ENCODE data around the gene NAA25. TPM values are rescaled to one million over a fixed set of nuclear protein-coding genes. Genes with fewer than 3 reads are reported as not detected.

NAA25 gene
- total and polyA plus RNA-seq, 2 experiments from 2014 or later: 18.7 to 19.1 TPM

DNA sequence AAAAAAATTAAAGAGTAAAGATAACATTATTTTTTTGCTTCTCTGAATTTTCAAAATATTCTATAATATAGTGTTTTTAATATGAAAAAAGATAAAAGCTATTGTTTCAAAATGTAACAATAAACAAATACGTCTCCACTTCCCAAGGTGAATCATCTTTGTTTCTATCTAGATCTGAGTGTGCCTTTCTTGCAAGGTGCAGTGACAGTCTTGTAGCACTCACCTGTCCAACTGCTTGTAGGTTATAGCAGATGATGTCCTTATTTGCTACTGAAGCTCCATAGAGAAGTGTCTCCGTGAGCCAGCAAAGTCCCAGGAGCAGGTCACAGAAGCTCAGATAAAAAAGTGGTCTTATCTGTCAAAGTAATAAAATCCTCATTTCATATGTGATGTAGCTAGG is 117.0 kb downstream of the NAA25 start:
- no peaks in the 10 kb centered on the region for H3K27me3 ChIP-seq
- no peak overlapping the region for H2AFZ ChIP-seq
- H3K4me3 ChIP-seq: no peak overlapping the region
- H3K27ac ChIP-seq: no peak overlapping the region
- TF ChIP-seq EZH2 (IDR thresholded peaks at IDR 0.05; ENCODE audit: borderline replicate concordance) (no peak), EZH2phosphoT487 (IDR thresholded peaks at IDR 0.05; ENCODE audit: low read depth, severe bottlenecking, unreplicated experiment) (no peak)
- TF ChIP-seq, protein P1, sequence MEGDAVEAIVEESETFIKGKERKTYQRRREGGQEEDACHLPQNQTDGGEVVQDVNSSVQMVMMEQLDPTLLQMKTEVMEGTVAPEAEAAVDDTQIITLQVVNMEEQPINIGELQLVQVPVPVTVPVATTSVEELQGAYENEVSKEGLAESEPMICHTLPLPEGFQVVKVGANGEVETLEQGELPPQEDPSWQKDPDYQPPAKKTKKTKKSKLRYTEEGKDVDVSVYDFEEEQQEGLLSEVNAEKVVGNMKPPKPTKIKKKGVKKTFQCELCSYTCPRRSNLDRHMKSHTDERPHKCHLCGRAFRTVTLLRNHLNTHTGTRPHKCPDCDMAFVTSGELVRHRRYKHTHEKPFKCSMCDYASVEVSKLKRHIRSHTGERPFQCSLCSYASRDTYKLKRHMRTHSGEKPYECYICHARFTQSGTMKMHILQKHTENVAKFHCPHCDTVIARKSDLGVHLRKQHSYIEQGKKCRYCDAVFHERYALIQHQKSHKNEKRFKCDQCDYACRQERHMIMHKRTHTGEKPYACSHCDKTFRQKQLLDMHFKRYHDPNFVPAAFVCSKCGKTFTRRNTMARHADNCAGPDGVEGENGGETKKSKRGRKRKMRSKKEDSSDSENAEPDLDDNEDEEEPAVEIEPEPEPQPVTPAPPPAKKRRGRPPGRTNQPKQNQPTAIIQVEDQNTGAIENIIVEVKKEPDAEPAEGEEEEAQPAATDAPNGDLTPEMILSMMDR (IDR thresholded peaks at IDR 0.05; ENCODE audit: poor library complexity): no peak
- no peaks in the 10 kb centered on the region for H3K4me1 ChIP-seq (ENCODE audit: insufficient read depth)
- no peaks in the 10 kb centered on the region for H3K79me2 ChIP-seq
- no peaks in the 10 kb centered on the region for H4K20me1 ChIP-seq (ENCODE audit: insufficient read depth, poor library complexity, severe bottlenecking)
- H3K9me3 ChIP-seq (ENCODE audit: low read depth): no peaks in the 10 kb centered on the region
- DNase-seq (ENCODE audit: low spot score): no peak
- H3K4me2 ChIP-seq: no peak overlapping the region
- H3K36me3 ChIP-seq (replicated peaks; ENCODE audit: insufficient read depth, low read depth): no peaks in the 10 kb centered on the region
- no peaks in the 10 kb centered on the region for H3K9me2 ChIP-seq (replicated peaks; ENCODE audit: insufficient read depth)
- 79% methylated on average over 2 of the region's 2 CpGs for WGBS (ENCODE audit: low lambda C conversion rate, missing lambda C conversion rate)

DNA sequence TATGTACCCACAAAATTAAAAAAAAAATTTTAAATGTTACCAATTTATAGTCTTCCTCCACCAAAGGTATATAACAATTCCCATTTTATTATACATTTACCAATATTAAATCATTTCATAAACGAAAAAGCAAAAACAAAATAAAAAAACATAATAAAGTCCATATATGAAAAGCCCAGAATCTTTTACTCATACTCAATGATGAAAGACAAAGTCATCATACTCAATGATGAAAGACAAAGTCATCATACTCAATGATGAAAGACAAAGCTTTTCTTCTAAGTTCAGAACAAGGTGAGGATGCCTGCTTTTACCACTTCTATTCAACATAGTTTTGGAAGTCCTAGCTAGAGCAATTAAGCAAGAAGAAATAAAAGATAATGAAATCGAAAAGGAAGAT is 123.8 kb downstream of the NAA25 start:
- Histone ChIP-seq H3K9me3 (ENCODE audit: low read depth) (no peaks in the 10 kb centered on the region), H3K27me3 (no peaks in the 10 kb centered on the region), H3K27ac (no peak overlapping the region), H3K4me1 (ENCODE audit: insufficient read depth) (no peaks in the 10 kb centered on the region), H2AFZ (no peak overlapping the region), H3K79me2 (no peaks in the 10 kb centered on the region), H3K36me3 (replicated peaks; ENCODE audit: insufficient read depth, low read depth) (no peaks in the 10 kb centered on the region), H3K4me2 (no peak overlapping the region), H4K20me1 (ENCODE audit: insufficient read depth, poor library complexity, severe bottlenecking) (no peaks in the 10 kb centered on the region), H3K4me3 (no peak overlapping the region), H3K9me2 (replicated peaks; ENCODE audit: insufficient read depth) (no peaks in the 10 kb centered on the region)
- DNase-seq (ENCODE audit: low spot score): no peak
- 90% methylated on average over 2 of the region's 2 CpGs for whole genome bisulfite sequencing (ENCODE audit: low lambda C conversion rate, missing lambda C conversion rate)
- no peak for TF ChIP-seq EZH2phosphoT487 (IDR thresholded peaks at IDR 0.05; ENCODE audit: low read depth, severe bottlenecking, unreplicated experiment)
- TF ChIP-seq, protein P1 (IDR thresholded peaks at IDR 0.05; ENCODE audit: poor library complexity): no peak

DNA sequence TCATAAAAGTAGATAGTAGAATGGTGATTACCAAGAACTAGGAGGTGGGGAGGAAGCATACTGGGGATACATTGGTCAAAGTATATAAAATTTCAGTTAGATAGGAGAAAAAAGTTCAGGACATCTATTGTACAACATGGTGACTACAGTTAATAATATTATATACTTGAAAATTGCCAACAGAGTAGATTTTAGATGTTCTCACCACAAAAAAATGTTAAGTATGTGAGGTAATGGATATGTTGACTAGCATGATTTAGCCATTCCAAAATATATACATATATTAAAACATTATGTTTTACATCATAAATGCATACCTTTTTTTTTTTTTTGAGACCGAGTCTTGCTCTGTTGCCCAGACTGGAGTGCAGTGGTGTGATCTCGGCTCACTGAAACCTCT is 126.6 kb downstream of the NAA25 start:
- no peak for DNase-seq (ENCODE audit: low spot score)
- TF ChIP-seq EZH2 (IDR thresholded peaks at IDR 0.05; ENCODE audit: borderline replicate concordance): no peak
- TF ChIP-seq, protein P1 (IDR thresholded peaks at IDR 0.05; ENCODE audit: poor library complexity): no peak
- Histone ChIP-seq H3K27ac (no peak overlapping the region), H3K27me3 (no peaks in the 10 kb centered on the region), H3K9me2 (replicated peaks; ENCODE audit: insufficient read depth) (no peaks in the 10 kb centered on the region), H4K20me1 (ENCODE audit: insufficient read depth, poor library complexity, severe bottlenecking) (no peaks in the 10 kb centered on the region), H3K4me3 (no peak overlapping the region), H3K9me3 (ENCODE audit: low read depth) (no peaks in the 10 kb centered on the region), H3K36me3 (replicated peaks; ENCODE audit: insufficient read depth, low read depth) (no peaks in the 10 kb centered on the region), H3K79me2 (no peaks in the 10 kb centered on the region), H2AFZ (no peak overlapping the region), H3K4me1 (ENCODE audit: insufficient read depth) (no peaks in the 10 kb centered on the region), H3K4me2 (no peak overlapping the region)
- WGBS (ENCODE audit: low lambda C conversion rate, missing lambda C conversion rate): 95% methylated on average over 2 of the region's 2 CpGs

DNA sequence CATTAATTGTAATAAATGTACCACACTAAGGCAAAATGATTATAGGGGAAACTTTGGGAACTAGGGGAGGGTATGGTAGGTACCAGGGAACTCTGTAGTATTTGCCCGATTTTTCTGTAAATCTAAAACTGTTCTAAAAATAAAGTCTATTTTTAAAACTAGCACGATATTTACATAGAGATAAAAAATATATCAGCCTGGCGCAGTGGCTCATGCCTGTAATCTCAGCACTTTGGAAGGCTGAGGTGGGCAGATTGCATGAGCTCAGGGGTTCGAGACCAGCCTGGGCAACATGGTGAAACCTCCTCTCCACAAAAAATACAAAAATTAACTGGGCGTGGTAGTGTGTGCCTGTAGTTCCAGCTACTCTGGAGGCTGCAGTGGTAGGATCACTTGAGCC is 128.0 kb downstream of the NAA25 start:
- Histone ChIP-seq H3K4me2 (no peak overlapping the region), H3K9me2 (replicated peaks; ENCODE audit: insufficient read depth) (no peaks in the 10 kb centered on the region), H3K79me2 (no peaks in the 10 kb centered on the region), H3K4me1 (ENCODE audit: insufficient read depth) (no peaks in the 10 kb centered on the region), H2AFZ (no peak overlapping the region), H3K27ac (no peak overlapping the region), H4K20me1 (ENCODE audit: insufficient read depth, poor library complexity, severe bottlenecking) (no peaks in the 10 kb centered on the region), H3K27me3 (no peaks in the 10 kb centered on the region), H3K4me3 (no peak overlapping the region), H3K36me3 (replicated peaks; ENCODE audit: insufficient read depth, low read depth) (no peaks in the 10 kb centered on the region), H3K9me3 (ENCODE audit: low read depth) (no peaks in the 10 kb centered on the region)
- TF ChIP-seq, protein P1 (IDR thresholded peaks at IDR 0.05; ENCODE audit: poor library complexity): no peak
- TF ChIP-seq EZH2phosphoT487 (IDR thresholded peaks at IDR 0.05; ENCODE audit: low read depth, severe bottlenecking, unreplicated experiment): no peak
- no peak for TF ChIP-seq EZH2 (IDR thresholded peaks at IDR 0.05; ENCODE audit: borderline replicate concordance)
- DNase-seq (ENCODE audit: low spot score): no peak
- 94% methylated on average over 5 of the region's 5 CpGs for WGBS (ENCODE audit: low lambda C conversion rate, missing lambda C conversion rate)
